ENCODE data around the gene GIN1.

GRCh38 chr5:103059525-103059924, 60.4 kb downstream of the GIN1 start:
- TF ChIP-seq SPI1 (IDR thresholded peaks at IDR 0.05; ENCODE audit: low read depth, low read length) (no peak), POLR2A (IDR thresholded peaks at IDR 0.05; ENCODE audit: low read depth, low read length) (no peak), TAF1 (IDR thresholded peaks at IDR 0.05; ENCODE audit: low read depth, low read length) (no peak), POLR2AphosphoS5 (IDR thresholded peaks at IDR 0.05; ENCODE audit: low read depth, low read length) (no peak)
